Activated CD4-positive, alpha-beta memory T cell treated with anti-CD3 and anti-CD28 coated beads, Interleukin-2, amount 10 ng/mL, durations not matched to agents 7 days and 5 days (primary cell): Measurements from ENCODE around the gene RAB40AL. TPM values are rescaled to one million over a fixed set of nuclear protein-coding genes. Genes with fewer than 3 reads are reported as not detected.
"Not testable (repeated sequence)": the region's sequence is repeated elsewhere in the genome, so short reads cannot be mapped to it uniquely, and the experiment has no call there.

Experiments used
- CTCF ChIA-PET: fragments of 350-600 bp; sonication (Branson Sonifier 250); formaldehyde crosslinking; loops from one replicate; lab custom pipeline; 2021; ENCODE audit warnings: antibody characterized with exemption, inconsistent platforms; lab: Charles Lee
- POLR2A ChIA-PET: fragments of 350-600 bp; sonication (Branson Sonifier 250); formaldehyde crosslinking; loops from one replicate; lab custom pipeline; 2021; ENCODE audit warnings: antibody characterized with exemption; lab: Charles Lee
- DNase-seq: peaks from one replicate; pipeline ENCODE4 v3.0.0-alpha.2; 2020
- H3K27ac Mint-ChIP-seq: one replicate; pipeline ENCODE4 v1.8.0; 2021; ENCODE audit warnings: mild to moderate bottlenecking, mixed read lengths
- H3K27me3 Mint-ChIP-seq: one replicate; pipeline ENCODE4 v1.8.0; 2021; ENCODE audit warnings: mixed read lengths
- H3K36me3 Mint-ChIP-seq: one replicate; pipeline ENCODE4 v1.8.0; 2021; ENCODE audit warnings: low read depth, mixed read lengths
- H3K4me1 Mint-ChIP-seq: one replicate; pipeline ENCODE4 v1.8.0; 2021; ENCODE audit warnings: mixed read lengths
- H3K4me3 Mint-ChIP-seq: one replicate; pipeline ENCODE4 v1.8.0; 2021; ENCODE audit warnings: mild to moderate bottlenecking, mixed read lengths
- H3K9me3 Mint-ChIP-seq: one replicate; pipeline ENCODE4 v1.8.0; 2021; ENCODE audit warnings: mixed read lengths
- total RNA-seq, 2 experiments: library from RNA; stranded (reverse); gene quantifications; one replicate each; pipeline ENCODE4 v1.2.3, GENCODE V29; 2021

The RAB40AL gene
- total RNA-seq, 2 experiments from 2014 or later, result 0.23 to 0.28 TPM

DNA sequence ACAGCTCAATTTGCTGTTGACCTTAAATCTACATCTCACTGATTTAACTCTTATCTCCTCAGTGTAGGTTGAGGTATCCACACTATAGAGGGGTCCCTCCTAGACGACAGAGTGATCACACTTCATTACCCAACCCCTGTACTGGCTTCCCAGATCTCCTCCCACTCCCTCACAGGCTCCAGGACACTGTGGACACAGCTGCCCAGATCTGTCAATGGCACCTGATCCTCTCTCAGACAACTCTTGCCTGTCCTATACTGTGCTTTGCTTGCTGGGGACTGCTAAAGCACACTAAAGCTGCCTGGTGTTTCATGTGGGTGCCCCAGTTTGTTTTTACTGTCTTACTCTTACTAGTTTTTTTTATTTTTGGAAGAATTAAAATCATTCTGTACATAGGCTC lies 27.9 kb downstream of the RAB40AL start:
- no peak for DNase-seq
- CTCF ChIA-PET, result no interaction called here
- peaks cover 5% of the 10 kb centered on the region for H3K9me3 Mint-ChIP-seq
- POLR2A ChIA-PET, result no interaction called here
- no peak overlapping the region for H3K4me3 Mint-ChIP-seq
- no peaks in the 10 kb centered on the region for H3K36me3 Mint-ChIP-seq
- no peaks in the 10 kb centered on the region for H3K27me3 Mint-ChIP-seq
- H3K27ac Mint-ChIP-seq, result no peak overlapping the region
- no peaks in the 10 kb centered on the region for H3K4me1 Mint-ChIP-seq

DNA sequence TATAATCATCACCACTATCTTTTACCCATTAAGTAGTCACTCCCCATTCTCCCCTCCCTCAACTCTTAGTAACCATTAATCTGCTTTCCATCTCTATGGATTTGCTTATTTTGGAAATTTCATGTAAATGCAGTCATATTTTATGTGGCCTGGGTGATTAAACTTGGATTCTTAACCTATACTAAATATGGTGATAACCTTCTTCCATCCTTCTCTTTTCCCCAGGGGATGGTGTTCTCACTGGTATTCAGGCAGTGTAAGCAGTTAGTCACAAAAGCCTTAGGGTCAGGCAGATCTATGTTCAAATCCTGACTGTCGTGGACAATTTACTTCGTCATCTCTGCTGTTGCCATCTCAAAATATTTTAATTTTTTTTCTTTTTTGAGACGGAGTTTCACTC lies 29.6 kb downstream of the RAB40AL start:
- ChIA-PET CTCF (no interaction called here), POLR2A (no interaction called here)
- Mint-ChIP-seq H3K27ac (no peak overlapping the region), H3K36me3 (no peaks in the 10 kb centered on the region), H3K4me1 (no peaks in the 10 kb centered on the region), H3K4me3 (no peak overlapping the region), H3K27me3 (no peaks in the 10 kb centered on the region), H3K9me3 (peaks cover 5% of the 10 kb centered on the region)
- no peak for DNase-seq

- Mint-ChIP-seq H3K36me3 (no peaks in the 10 kb centered on the region), H3K9me3 (peaks cover 5% of the 10 kb centered on the region), H3K27ac (no peak overlapping the region), H3K4me1 (no peaks in the 10 kb centered on the region), H3K4me3 (no peak overlapping the region), H3K27me3 (no peaks in the 10 kb centered on the region)
- ChIA-PET CTCF (no interaction called here), POLR2A (no interaction called here)
- no peak for DNase-seq
These were observed 31.1 kb downstream of the RAB40AL start for GRCh38 chrX:102968216-102968615.

DNA sequence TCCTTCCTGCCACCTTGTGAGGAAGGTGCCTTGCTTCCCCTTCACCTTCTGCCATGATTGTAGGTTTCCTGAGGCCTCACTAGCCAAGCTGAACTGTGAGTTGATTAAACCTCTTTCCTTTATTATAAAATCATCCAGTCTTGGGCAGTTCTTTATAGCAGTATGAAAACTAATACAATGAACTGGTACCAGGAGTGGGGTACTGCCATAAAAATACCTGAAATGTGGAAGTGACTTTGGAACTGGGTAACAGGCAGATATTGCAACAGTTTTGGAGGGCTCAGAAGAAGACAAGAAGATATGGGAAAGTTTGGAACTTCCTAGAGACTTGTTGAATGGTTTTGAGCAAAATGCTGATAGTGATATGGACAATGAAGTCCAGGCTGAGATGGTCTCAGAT lies 34.5 kb downstream of the RAB40AL start:
- H3K27me3 Mint-ChIP-seq, POLR2A ChIA-PET, H3K4me1 Mint-ChIP-seq, H3K36me3 Mint-ChIP-seq, CTCF ChIA-PET, H3K27ac Mint-ChIP-seq, H3K9me3 Mint-ChIP-seq, DNase-seq, H3K4me3 Mint-ChIP-seq: not testable (repeated sequence)

DNA sequence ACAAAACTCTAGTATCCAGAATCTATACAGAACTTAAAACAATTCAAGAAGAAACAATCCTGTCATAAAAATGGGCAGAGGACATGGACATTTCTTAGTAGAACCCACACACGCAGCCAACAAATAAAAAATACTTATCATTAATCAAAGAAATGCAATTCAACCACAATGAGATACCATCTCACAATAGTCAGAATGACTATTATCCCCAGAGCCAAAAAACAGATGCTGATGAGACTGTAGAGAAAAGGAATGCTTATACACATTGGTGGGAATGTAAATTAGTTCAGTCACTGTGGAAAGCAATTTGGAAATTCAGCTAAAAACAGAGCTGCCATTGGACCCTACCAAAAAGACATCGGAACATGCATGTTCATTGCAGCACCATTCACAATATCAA lies 37.9 kb downstream of the RAB40AL start:
- H3K9me3 Mint-ChIP-seq, result no peaks in the 10 kb centered on the region
- H3K27ac Mint-ChIP-seq, result no peak overlapping the region
- H3K27me3 Mint-ChIP-seq, result peaks cover 3% of the 10 kb centered on the region
- DNase-seq, result no peak
- POLR2A ChIA-PET, result no interaction called here
- no peaks in the 10 kb centered on the region for H3K4me1 Mint-ChIP-seq
- H3K36me3 Mint-ChIP-seq, result no peaks in the 10 kb centered on the region
- H3K4me3 Mint-ChIP-seq, result no peak overlapping the region
- CTCF ChIA-PET, result no interaction called here

DNA sequence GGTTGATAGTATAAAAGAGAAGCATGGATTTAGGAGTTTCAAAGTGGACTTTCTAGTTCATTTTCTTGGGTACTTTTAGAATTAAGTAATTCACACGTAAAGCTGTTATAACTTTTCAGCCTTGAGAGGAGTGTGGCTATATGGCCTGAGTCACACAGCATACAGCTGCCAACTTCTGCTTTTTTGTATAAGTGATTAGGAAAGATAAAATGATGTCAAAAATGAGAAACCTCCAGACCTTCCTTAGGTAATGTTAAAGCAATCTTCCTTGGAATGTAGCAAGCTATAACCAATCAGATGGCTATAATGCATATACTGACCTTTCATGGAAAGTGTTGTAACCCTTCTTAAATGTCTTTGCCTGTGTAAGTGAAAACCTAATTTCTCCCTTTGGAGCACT lies 39.2 kb downstream of the RAB40AL start:
- Mint-ChIP-seq H3K9me3 (no peaks in the 10 kb centered on the region), H3K36me3 (no peaks in the 10 kb centered on the region), H3K27ac (no peak overlapping the region), H3K4me1 (no peaks in the 10 kb centered on the region), H3K4me3 (no peak overlapping the region), H3K27me3 (peaks cover 3% of the 10 kb centered on the region)
- DNase-seq, result no peak
- CTCF ChIA-PET, result interaction anchor here (0.9 kb wide), 1 partner anchor 42 kb away, joined by 3 read pairs; no protein-coding TSS in a partner anchor
- POLR2A ChIA-PET, result no interaction called here

- Mint-ChIP-seq H3K9me3 (no peaks in the 10 kb centered on the region), H3K36me3 (no peaks in the 10 kb centered on the region), H3K27ac (no peak overlapping the region), H3K4me3 (no peak overlapping the region), H3K4me1 (no peaks in the 10 kb centered on the region), H3K27me3 (peaks cover 3% of the 10 kb centered on the region)
- DNase-seq, result no peak
- CTCF ChIA-PET, result interaction anchor here (0.9 kb wide), 1 partner anchor 42 kb away, joined by 3 read pairs; no protein-coding TSS in a partner anchor
- POLR2A ChIA-PET, result no interaction called here
These were observed 39.9 kb downstream of the RAB40AL start for GRCh38 chrX:102976793-102977495.

GRCh38 chrX:102978594-102978993 lies 41.5 kb downstream of the RAB40AL start:
- no peak overlapping the region for H3K4me3 Mint-ChIP-seq
- no peaks in the 10 kb centered on the region for H3K4me1 Mint-ChIP-seq
- ChIA-PET CTCF (interaction anchor here (1.3 kb wide), 1 partner anchor 27 kb away, joined by 3 read pairs; no protein-coding TSS in a partner anchor), POLR2A (no interaction called here)
- DNase-seq, result no peak
- H3K27ac Mint-ChIP-seq, result no peak overlapping the region
- no peaks in the 10 kb centered on the region for H3K9me3 Mint-ChIP-seq
- H3K27me3 Mint-ChIP-seq, result peaks cover 3% of the 10 kb centered on the region
- H3K36me3 Mint-ChIP-seq, result no peaks in the 10 kb centered on the region

DNA sequence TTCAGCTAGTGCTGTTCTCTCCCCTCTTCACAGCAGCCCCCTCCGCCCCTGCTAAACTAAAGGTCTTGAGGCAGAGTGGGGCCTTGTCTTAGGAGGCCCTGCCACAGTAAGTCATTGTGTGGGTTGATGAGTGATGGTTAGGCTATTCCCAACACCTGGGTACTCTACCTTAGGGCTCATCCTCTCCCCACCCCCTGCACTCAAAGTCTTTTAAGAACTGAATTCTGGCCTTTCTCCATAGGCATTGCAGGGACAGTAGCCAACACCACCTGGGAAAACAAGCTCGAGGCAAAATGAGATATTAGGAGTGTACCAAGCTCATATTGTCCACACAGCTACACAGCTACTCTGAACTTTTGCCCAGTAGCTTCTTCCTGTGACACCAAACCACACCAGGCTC lies 42.5 kb downstream of the RAB40AL start:
- no peak overlapping the region for H3K4me3 Mint-ChIP-seq
- H3K9me3 Mint-ChIP-seq, result no peaks in the 10 kb centered on the region
- DNase-seq, result no peak
- CTCF ChIA-PET, result no interaction called here
- H3K36me3 Mint-ChIP-seq, result no peaks in the 10 kb centered on the region
- H3K27me3 Mint-ChIP-seq, result no peaks in the 10 kb centered on the region
- H3K27ac Mint-ChIP-seq, result no peak overlapping the region
- POLR2A ChIA-PET, result no interaction called here
- H3K4me1 Mint-ChIP-seq, result no peaks in the 10 kb centered on the region

DNA sequence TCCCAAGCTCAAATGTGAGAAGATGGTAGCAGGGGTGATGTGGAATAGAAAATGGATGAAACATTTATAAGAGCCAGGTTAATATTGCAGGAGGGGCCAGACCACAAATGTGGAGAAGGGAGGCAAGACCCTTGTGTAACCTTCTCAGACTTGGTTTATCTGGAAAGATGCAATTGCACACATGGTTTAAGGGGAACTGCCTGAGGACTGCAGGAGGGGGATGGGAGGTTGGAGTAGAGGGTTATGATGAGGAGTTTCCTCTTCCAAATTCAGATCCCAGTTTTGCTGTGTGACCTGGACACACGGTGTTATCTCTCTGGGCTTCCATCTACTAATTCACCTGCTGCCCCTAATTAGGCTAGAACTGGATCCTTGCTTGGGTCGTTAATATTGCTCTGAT lies 46.1 kb downstream of the RAB40AL start:
- CTCF ChIA-PET, result no interaction called here
- Mint-ChIP-seq H3K4me1 (peaks cover 6% of the 10 kb centered on the region), H3K27ac (no peak overlapping the region), H3K27me3 (no peaks in the 10 kb centered on the region), H3K4me3 (no peak overlapping the region), H3K9me3 (no peaks in the 10 kb centered on the region), H3K36me3 (no peaks in the 10 kb centered on the region)
- DNase-seq, result no peak
- POLR2A ChIA-PET, result no interaction called here

GRCh38 chrX:102985192-102985591 lies 48.1 kb downstream of the RAB40AL start:
- CTCF ChIA-PET, result interaction anchor here (1.0 kb wide), 1 partner anchor 51 kb away, joined by 3 read pairs; no protein-coding TSS in a partner anchor
- no peaks in the 10 kb centered on the region for H3K36me3 Mint-ChIP-seq

More at GRCh38 chrX:102985192-102985591, 48.1 kb downstream of the RAB40AL start:
- Mint-ChIP-seq H3K9me3 (no peaks in the 10 kb centered on the region), H3K27ac (no peak overlapping the region), H3K4me3 (no peak overlapping the region), H3K27me3 (no peaks in the 10 kb centered on the region), H3K4me1 (peaks cover 6% of the 10 kb centered on the region)
- DNase-seq, result no peak
- POLR2A ChIA-PET, result no interaction called here

Other genes with a start within 250 kb of the RAB40AL start
- under 1 TPM; 0.23 TPM for gene GPRASP2, start 224.8 kb upstream of the RAB40AL start, total RNA-seq
- gene GPRASP3, start 216.5 kb upstream of the RAB40AL start, total RNA-seq, result 1 to 10 TPM; 1.6 to 2.0 TPM
- gene BEX1, start 126.9 kb downstream of the RAB40AL start, total RNA-seq, result not detected
- gene NXF3, start 155.9 kb downstream of the RAB40AL start, total RNA-seq, result not detected